Fibroblast of villous mesenchyme (primary cell): ENCODE data around the gene KDSR. TPM values are rescaled to one million over a fixed set of nuclear protein-coding genes. Genes with fewer than 3 reads are reported as not detected.

Source experiments
- DNase-seq: peaks from one replicate; pipeline ENCODE4 v3.0.0-alpha.2; 2010; ENCODE audit warnings: low read depth
- H3K4me3 ChIP-seq: 2 replicates; pipeline ENCODE4 v1.5.1; 2011; ENCODE audit warnings: low read depth, mild to moderate bottlenecking, low read length
- CTCF ChIP-seq: IDR thresholded peaks from 2 replicates; pipeline ENCODE4 v1.5.1; 2012; ENCODE audit warnings: low read depth, mild to moderate bottlenecking, low read length; ENCODE audit not compliant: insufficient read depth
- total RNA-seq: library from RNA; depleted of rRNA; stranded (reverse); fragments of >200 nt; gene quantifications from 2 replicates; pipeline ENCODE4 v1.2.3, GENCODE V29; 2012

The KDSR gene
- total RNA-seq, 1 donor = 26.8 TPM

DNA sequence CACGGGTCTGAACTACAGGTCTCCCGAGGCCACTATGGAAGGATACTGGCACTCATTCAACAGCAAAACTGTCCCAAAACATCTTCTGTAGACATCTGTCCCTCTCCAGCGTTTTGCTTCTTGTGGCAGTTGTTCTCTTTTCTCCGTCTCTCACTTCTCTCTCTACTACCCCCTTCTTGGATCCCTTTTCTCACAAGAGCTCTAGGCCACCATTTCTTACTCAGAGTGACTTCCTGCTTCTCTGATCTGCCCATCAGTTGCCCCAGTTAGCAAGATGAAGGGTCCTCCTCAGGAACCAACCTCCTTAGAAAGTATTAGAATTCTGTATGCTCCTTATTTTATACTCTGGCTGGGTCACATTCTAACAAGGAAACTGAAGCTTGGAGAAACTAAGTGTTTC, 80.1 kb downstream of the KDSR start:
- no peak for TF ChIP-seq CTCF
- DNase-seq = no peak
- H3K4me3 ChIP-seq = no peak overlapping the region

- TF ChIP-seq CTCF = no peak
- H3K4me3 ChIP-seq = no peak overlapping the region
- no peak for DNase-seq
These were observed 81.9 kb downstream of the KDSR start for GRCh38 chr18:63284827-63285733.

DNA sequence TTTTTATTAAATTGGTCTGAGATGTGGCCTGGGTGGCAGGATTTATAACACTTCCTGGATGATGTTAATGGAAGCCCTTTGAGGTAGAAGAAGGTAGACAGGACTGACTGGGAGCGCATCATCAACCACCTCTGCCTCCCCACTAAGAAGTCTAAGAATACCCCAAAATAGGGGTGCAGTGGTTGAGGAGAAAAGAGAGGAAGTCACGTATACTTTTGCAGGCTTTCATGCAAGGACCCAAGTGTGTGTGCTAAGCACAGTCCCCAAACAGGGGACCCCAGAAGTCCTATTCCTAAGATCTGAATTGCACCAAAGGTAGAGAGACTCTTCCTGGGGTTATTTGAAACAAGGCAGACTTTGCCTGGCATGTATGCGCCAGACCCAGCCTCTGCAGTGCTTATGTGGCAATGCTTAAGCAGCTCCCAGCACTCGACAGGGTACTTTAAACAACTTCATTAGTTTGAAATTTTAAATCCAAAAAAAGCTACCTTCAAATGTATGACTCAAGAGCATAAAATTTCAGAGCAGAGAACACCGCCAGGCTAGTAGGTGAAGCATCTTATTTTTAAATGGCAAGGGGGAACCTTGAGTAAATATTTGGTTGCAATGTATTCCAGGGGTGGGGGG, 82.7 kb downstream of the KDSR start:
- no peak for TF ChIP-seq CTCF
- no peak overlapping the region for H3K4me3 ChIP-seq
- DNase-seq = no peak

- DNase-seq = no peak
- no peak for TF ChIP-seq CTCF
- H3K4me3 ChIP-seq = no peak overlapping the region
These were observed 83.5 kb downstream of the KDSR start for GRCh38 chr18:63283305-63284094.

GRCh38 chr18:63282793-63283192, 84.2 kb downstream of the KDSR start:
- no peak for TF ChIP-seq CTCF
- H3K4me3 ChIP-seq = no peak overlapping the region
- no peak for DNase-seq

Other genes with a start within 250 kb of the KDSR start
- 0.64 and 0.86 TPM in 2 replicates for gene BCL2, start 47.4 kb downstream of the KDSR start, total RNA-seq
- gene VPS4B, start 55.3 kb upstream of the KDSR start, total RNA-seq = 32.2 and 47.5 TPM in 2 replicates
- gene SERPINB5, start 109.8 kb upstream of the KDSR start, total RNA-seq = not detected in 2 replicates
- not detected in 2 replicates for gene SERPINB12, start 175.2 kb upstream of the KDSR start, total RNA-seq
- gene SERPINB13, start 220.1 kb upstream of the KDSR start, total RNA-seq = not detected in 2 replicates